Progenitor cell of endocrine pancreas (in vitro differentiated cells): Measurements from ENCODE around the gene GNPTAB. TPM values are rescaled to one million over a fixed set of nuclear protein-coding genes. Genes with fewer than 3 reads are reported as not detected.

Experiments used
- DNase-seq: peaks from one replicate; pipeline ENCODE4 v3.0.0; 2021; ENCODE audit warnings: low spot score; ENCODE audit not compliant: unreplicated experiment
- H3K27ac Mint-ChIP-seq: 2 replicates; pipeline ENCODE4 v1.8.0; 2021; ENCODE audit warnings: mild to moderate bottlenecking, moderate library complexity, mixed read lengths
- H3K27me3 Mint-ChIP-seq: 2 replicates; pipeline ENCODE4 v1.8.0; 2021; ENCODE audit warnings: mixed read lengths
- H3K36me3 Mint-ChIP-seq: 2 replicates; pipeline ENCODE4 v1.8.0; 2022; ENCODE audit warnings: mixed read lengths; ENCODE audit not compliant: insufficient read depth
- H3K4me1 Mint-ChIP-seq: 2 replicates; pipeline ENCODE4 v1.8.0; 2021; ENCODE audit warnings: low read depth, mixed read lengths
- H3K4me3 Mint-ChIP-seq: 2 replicates; pipeline ENCODE4 v1.8.0; 2021; ENCODE audit warnings: low read depth, mild to moderate bottlenecking, moderate library complexity, mixed read lengths
- H3K9me3 Mint-ChIP-seq: 2 replicates; pipeline ENCODE4 v1.8.0; 2021; ENCODE audit warnings: low read depth, mixed read lengths
- CTCF ChIP-seq: fragments of 200-600 bp; sonication (generic); IDR thresholded peaks from one replicate; pipeline ENCODE4 v1.5.0; 2021; ENCODE audit warnings: antibody characterized with exemption, mild to moderate bottlenecking; ENCODE audit not compliant: unreplicated experiment
- total RNA-seq: library from RNA; stranded (reverse); gene quantifications from 2 replicates; pipeline ENCODE4 v1.2.1, GENCODE V29; 2021

Gene GNPTAB
- total RNA-seq, 1 donor from 2014 or later: 23.2 TPM

GRCh38 chr12:101745481-101745880 lies 85.3 kb downstream of the GNPTAB start:
- Mint-ChIP-seq H3K4me3 (no peak overlapping the region), H3K4me1 (peaks cover 8% of the 10 kb centered on the region), H3K27ac (no peak overlapping the region), H3K9me3 (no peaks in the 10 kb centered on the region), H3K36me3 (peaks cover 10% of the 10 kb centered on the region), H3K27me3 (no peaks in the 10 kb centered on the region)
- no peak for DNase-seq
- TF ChIP-seq CTCF: no peak

GRCh38 chr12:101743724-101744472 lies 86.9 kb downstream of the GNPTAB start:
- Mint-ChIP-seq H3K27ac (no peak overlapping the region), H3K9me3 (no peaks in the 10 kb centered on the region), H3K4me1 (peaks cover 4% of the 10 kb centered on the region), H3K27me3 (no peaks in the 10 kb centered on the region), H3K36me3 (peaks cover 12% of the 10 kb centered on the region), H3K4me3 (no peak overlapping the region)
- no peak for TF ChIP-seq CTCF
- DNase-seq: no peak

- Mint-ChIP-seq H3K9me3 (no peaks in the 10 kb centered on the region), H3K27ac (peak overlapping the region; percentile 25), H3K36me3 (peaks cover 16% of the 10 kb centered on the region), H3K27me3 (no peaks in the 10 kb centered on the region), H3K4me1 (peaks cover 4% of the 10 kb centered on the region), H3K4me3 (no peak overlapping the region)
- no peak for DNase-seq
- no peak for TF ChIP-seq CTCF
These were observed 87.5 kb downstream of the GNPTAB start for GRCh38 chr12:101743242-101743641.

GRCh38 chr12:101740980-101741379 lies 89.8 kb downstream of the GNPTAB start:
- H3K36me3 Mint-ChIP-seq: peaks cover 19% of the 10 kb centered on the region
- no peaks in the 10 kb centered on the region for H3K9me3 Mint-ChIP-seq
- no peaks in the 10 kb centered on the region for H3K4me1 Mint-ChIP-seq
- DNase-seq: no peak
- no peaks in the 10 kb centered on the region for H3K27me3 Mint-ChIP-seq
- no peak for TF ChIP-seq CTCF
- H3K4me3 Mint-ChIP-seq: no peak overlapping the region
- no peak overlapping the region for H3K27ac Mint-ChIP-seq

GRCh38 chr12:101740566-101740965 lies 90.2 kb downstream of the GNPTAB start:
- DNase-seq: no peak
- H3K27me3 Mint-ChIP-seq: no peaks in the 10 kb centered on the region
- H3K4me1 Mint-ChIP-seq: no peaks in the 10 kb centered on the region
- no peak overlapping the region for H3K4me3 Mint-ChIP-seq
- no peaks in the 10 kb centered on the region for H3K9me3 Mint-ChIP-seq
- no peak for TF ChIP-seq CTCF
- H3K36me3 Mint-ChIP-seq: peaks cover 18% of the 10 kb centered on the region
- H3K27ac Mint-ChIP-seq: no peak overlapping the region
